ENCODE results near the gene SHOX.

The SHOX gene

GRCh38 chrX:698206-698605 lies 67.6 kb downstream of the SHOX start:
- Mint-ChIP-seq H3K4me3 (no peak overlapping the region), H3K9me3 (peaks cover 14% of the 10 kb centered on the region), H3K36me3 (no peaks in the 10 kb centered on the region), H3K27ac (no peak overlapping the region), H3K4me1 (no peaks in the 10 kb centered on the region), H3K27me3 (no peaks in the 10 kb centered on the region)
- ATAC-seq, result no peak

- ATAC-seq, result no peak
- Mint-ChIP-seq H3K4me1 (no peaks in the 10 kb centered on the region), H3K36me3 (no peaks in the 10 kb centered on the region), H3K27me3 (no peaks in the 10 kb centered on the region), H3K27ac (no peak overlapping the region), H3K4me3 (no peak overlapping the region), H3K9me3 (peaks cover 21% of the 10 kb centered on the region)
These were observed 70.3 kb downstream of the SHOX start for GRCh38 chrX:700936-701335.

DNA sequence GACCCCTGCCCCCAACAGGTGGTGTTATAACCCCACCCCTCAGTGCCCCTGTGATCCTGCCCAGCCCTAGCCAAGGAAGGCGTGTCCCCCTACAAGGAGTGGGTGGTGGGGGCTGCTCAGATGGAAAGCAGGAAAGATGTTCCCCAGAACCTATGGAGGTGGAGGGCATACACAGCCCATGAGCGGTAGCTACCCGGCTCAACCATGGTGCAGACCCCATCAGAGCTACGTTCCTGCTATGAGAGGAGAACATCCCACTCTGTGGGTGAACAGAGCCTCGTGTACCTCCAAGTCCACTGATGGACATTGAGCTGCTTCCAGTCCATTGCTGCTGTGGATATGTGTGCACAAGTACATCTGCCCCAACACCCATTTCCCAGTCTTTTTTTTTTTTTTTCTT lies 71.1 kb downstream of the SHOX start:
- no peaks in the 10 kb centered on the region for H3K36me3 Mint-ChIP-seq
- H3K27me3 Mint-ChIP-seq, result no peaks in the 10 kb centered on the region
- no peak overlapping the region for H3K4me3 Mint-ChIP-seq
- no peak overlapping the region for H3K27ac Mint-ChIP-seq
- ATAC-seq, result no peak
- H3K9me3 Mint-ChIP-seq, result peaks cover 21% of the 10 kb centered on the region
- H3K4me1 Mint-ChIP-seq, result no peaks in the 10 kb centered on the region

DNA sequence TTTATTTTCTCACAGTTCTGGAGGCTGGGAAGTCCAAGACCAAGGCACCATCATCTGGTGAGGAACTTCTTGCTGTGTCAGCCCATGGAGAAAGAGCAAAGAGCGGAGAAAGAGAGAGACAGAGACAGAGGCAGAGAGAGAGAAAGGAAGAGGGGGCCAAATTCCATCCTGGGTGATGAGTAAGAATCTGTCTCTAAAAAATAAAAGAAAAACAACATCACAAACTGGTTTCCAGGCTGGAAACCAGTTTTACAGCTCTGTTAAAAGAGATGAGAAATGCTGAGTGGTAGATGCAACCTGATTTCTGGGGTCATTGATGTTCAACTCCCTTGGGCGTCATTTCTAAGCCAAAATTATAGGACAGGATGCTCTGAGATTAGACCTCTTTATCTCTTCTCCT lies 72.9 kb downstream of the SHOX start:
- no peak overlapping the region for H3K4me3 Mint-ChIP-seq
- no peak for ATAC-seq
- H3K9me3 Mint-ChIP-seq, result peaks cover 27% of the 10 kb centered on the region
- H3K4me1 Mint-ChIP-seq, result no peaks in the 10 kb centered on the region
- H3K36me3 Mint-ChIP-seq, result no peaks in the 10 kb centered on the region
- H3K27ac Mint-ChIP-seq, result no peak overlapping the region
- no peaks in the 10 kb centered on the region for H3K27me3 Mint-ChIP-seq

- ATAC-seq, result no peak
- no peaks in the 10 kb centered on the region for H3K4me1 Mint-ChIP-seq
- no peak overlapping the region for H3K27ac Mint-ChIP-seq
- no peaks in the 10 kb centered on the region for H3K27me3 Mint-ChIP-seq
- H3K4me3 Mint-ChIP-seq, result no peak overlapping the region
- H3K36me3 Mint-ChIP-seq, result no peaks in the 10 kb centered on the region
- peaks cover 24% of the 10 kb centered on the region for H3K9me3 Mint-ChIP-seq
These were observed 73.3 kb downstream of the SHOX start for GRCh38 chrX:703866-704265.

All from stimulated activated memory B cell treated with anti-CD40 and anti-IgM and Interleukin-4, amounts not matched to agents 10 μg/mL and 1 μg/mL and 100 μg/mL, for 72 hours (primary cell).